Nephron (organoid): ENCODE data around the gene PAFAH1B2.

Experiments used
- H3K27ac Mint-ChIP-seq, 3 experiments: 2 replicates each; pipeline ENCODE4 v1.8.0; 2020; ENCODE audit warnings: mixed read lengths in 3 of 3, mild to moderate bottlenecking in 2 of 3, moderate library complexity in 1 of 3
- H3K27me3 Mint-ChIP-seq: 2 replicates; pipeline ENCODE4 v1.8.0; 2021; ENCODE audit warnings: low read depth, mild to moderate bottlenecking, moderate library complexity, mixed read lengths
- H3K36me3 Mint-ChIP-seq: 2 replicates; pipeline ENCODE4 v1.8.0; 2020; ENCODE audit warnings: low read depth, mixed read lengths
- H3K4me1 Mint-ChIP-seq: 2 replicates; pipeline ENCODE4 v1.8.0; 2020; ENCODE audit warnings: mixed read lengths
- H3K4me3 Mint-ChIP-seq, 3 experiments: 2 replicates each; pipeline ENCODE4 v1.8.0; 2020; ENCODE audit warnings: mild to moderate bottlenecking in 3 of 3, mixed read lengths in 3 of 3, moderate library complexity in 2 of 3
- H3K9me3 Mint-ChIP-seq: 2 replicates; pipeline ENCODE4 v1.8.0; 2020; ENCODE audit warnings: mixed read lengths
- CTCF ChIP-seq, 3 experiments: fragments of 200-600 bp; sonication (generic); IDR thresholded peaks; one replicate each; pipeline ENCODE4 v1.5.0; 2021; ENCODE audit warnings: antibody characterized with exemption in 3 of 3; ENCODE audit not compliant: unreplicated experiment in 3 of 3

The PAFAH1B2 gene

GRCh38 chr11:117199916-117200812 is 56.1 kb downstream of the PAFAH1B2 start:
- peaks cover 32% of the 10 kb centered on the region for H3K36me3 Mint-ChIP-seq
- no peaks in the 10 kb centered on the region for H3K27me3 Mint-ChIP-seq
- H3K4me1 Mint-ChIP-seq = peaks cover 59% of the 10 kb centered on the region
- H3K9me3 Mint-ChIP-seq = no peaks in the 10 kb centered on the region
- H3K27ac Mint-ChIP-seq = peak overlapping the region; percentile 80 to 96 (median 82)
- peak overlapping the region; percentile 75 to 89 (median 89) for H3K4me3 Mint-ChIP-seq
- TF ChIP-seq CTCF (IDR thresholded peaks at IDR 0.05; ENCODE audit: unreplicated experiment in 3 of 3) = no peak

- Mint-ChIP-seq H3K4me1 (peaks cover 59% of the 10 kb centered on the region), H3K27ac (peak overlapping the region in 2 of 3 experiments; percentile 80 to 96), H3K27me3 (no peaks in the 10 kb centered on the region), H3K36me3 (peaks cover 29% of the 10 kb centered on the region), H3K4me3 (peak overlapping the region; percentile 55 to 89 (median 89)), H3K9me3 (no peaks in the 10 kb centered on the region)
- no peak for TF ChIP-seq CTCF (IDR thresholded peaks at IDR 0.05; ENCODE audit: unreplicated experiment in 3 of 3)
Observed at GRCh38 chr11:117200813-117201657, 56.9 kb downstream of the PAFAH1B2 start.

DNA sequence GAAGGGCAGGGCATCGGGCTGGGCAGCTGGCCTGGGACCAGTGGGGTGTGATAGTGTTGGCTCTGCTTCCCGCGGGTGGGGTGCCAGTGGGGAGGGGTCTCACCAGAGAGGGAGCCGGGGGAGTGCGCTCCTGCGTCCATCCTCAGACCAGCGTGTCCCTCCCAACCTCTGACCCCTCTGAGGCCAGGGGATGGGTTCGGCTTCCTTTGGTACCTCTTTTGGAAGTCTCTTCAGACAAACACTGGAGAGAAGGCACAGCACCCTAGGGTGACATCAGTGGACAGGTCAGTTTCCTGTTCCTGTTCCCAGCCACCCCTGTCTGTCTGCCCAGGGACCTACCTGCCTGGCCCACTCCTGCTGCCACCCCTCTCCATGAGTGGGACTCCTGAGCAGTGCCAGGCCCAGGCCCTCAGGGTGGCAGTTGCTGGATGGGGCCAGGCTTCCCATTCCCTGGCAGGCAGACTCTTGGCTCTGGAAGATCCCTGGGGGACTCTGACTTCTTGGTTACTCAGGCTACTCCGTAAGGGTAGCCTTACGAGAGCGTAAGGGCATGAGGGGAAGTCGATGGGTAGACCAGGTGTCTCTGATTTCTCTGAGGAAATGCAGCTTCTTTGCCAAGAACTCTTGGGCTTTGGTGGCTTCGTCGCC is 57.7 kb downstream of the PAFAH1B2 start:
- Mint-ChIP-seq H3K36me3 (peaks cover 31% of the 10 kb centered on the region), H3K27ac (peak overlapping the region in 1 of 3 experiments; percentile 96), H3K27me3 (no peaks in the 10 kb centered on the region), H3K4me3 (peak overlapping the region in 1 of 3 experiments; percentile 68), H3K9me3 (no peaks in the 10 kb centered on the region), H3K4me1 (peaks cover 59% of the 10 kb centered on the region)
- no peak for TF ChIP-seq CTCF (IDR thresholded peaks at IDR 0.05; ENCODE audit: unreplicated experiment in 3 of 3)

- Mint-ChIP-seq H3K27me3 (no peaks in the 10 kb centered on the region), H3K4me3 (peak overlapping the region in 2 of 3 experiments; percentile 51 to 68), H3K27ac (peak overlapping the region in 2 of 3 experiments; percentile 48 to 64), H3K36me3 (peaks cover 28% of the 10 kb centered on the region), H3K4me1 (peaks cover 55% of the 10 kb centered on the region), H3K9me3 (no peaks in the 10 kb centered on the region)
- no peak for TF ChIP-seq CTCF (IDR thresholded peaks at IDR 0.05; ENCODE audit: unreplicated experiment in 3 of 3)
Observed at GRCh38 chr11:117202386-117203068, 58.4 kb downstream of the PAFAH1B2 start.

DNA sequence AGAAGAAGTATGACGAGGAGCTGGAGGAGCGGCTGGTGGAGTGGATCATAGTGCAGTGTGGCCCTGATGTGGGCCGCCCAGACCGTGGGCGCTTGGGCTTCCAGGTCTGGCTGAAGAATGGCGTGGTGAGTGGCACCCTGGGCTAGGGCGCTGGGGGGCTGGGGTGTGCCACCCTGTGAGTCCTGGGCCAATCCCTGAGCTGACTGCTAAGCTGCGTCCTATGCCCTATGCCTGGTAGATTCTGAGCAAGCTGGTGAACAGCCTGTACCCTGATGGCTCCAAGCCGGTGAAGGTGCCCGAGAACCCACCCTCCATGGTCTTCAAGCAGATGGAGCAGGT is 59.0 kb downstream of the PAFAH1B2 start:
- no peaks in the 10 kb centered on the region for H3K27me3 Mint-ChIP-seq
- H3K9me3 Mint-ChIP-seq = no peaks in the 10 kb centered on the region
- no peak for TF ChIP-seq CTCF (IDR thresholded peaks at IDR 0.05; ENCODE audit: unreplicated experiment in 3 of 3)
- peak overlapping the region in 1 of 3 experiments; percentile 68 for H3K27ac Mint-ChIP-seq
- H3K4me1 Mint-ChIP-seq = peaks cover 50% of the 10 kb centered on the region
- H3K36me3 Mint-ChIP-seq = peaks cover 26% of the 10 kb centered on the region
- no peak overlapping the region for H3K4me3 Mint-ChIP-seq
